Measurements from ENCODE around the gene MAP2K2.
"Not testable (repeated sequence)": the region's sequence is repeated elsewhere in the genome, so short reads cannot be mapped to it uniquely, and the experiment has no call there.

The MAP2K2 gene

GRCh38 chr19:4129050-4129449 is 5.1 kb upstream of the MAP2K2 start:
- DNase-seq, result not testable (repeated sequence)

GRCh38 chr19:4127322-4127721 is 3.4 kb upstream of the MAP2K2 start:
- not testable (repeated sequence) for DNase-seq

- no peak for DNase-seq
These were observed 716 bp upstream of the MAP2K2 start for GRCh38 chr19:4124638-4125037.

GRCh38 chr19:4122480-4122879 is 1.4 kb downstream of the MAP2K2 start:
- no peak for DNase-seq

- DNase-seq, result no peak
These were observed 2.1 kb downstream of the MAP2K2 start for GRCh38 chr19:4121815-4122214.

- no peak for DNase-seq
These were observed 2.7 kb downstream of the MAP2K2 start for GRCh38 chr19:4121273-4121612.

GRCh38 chr19:4120559-4121272 is 3.2 kb downstream of the MAP2K2 start:
- DNase-seq, result no peak

GRCh38 chr19:4119763-4120162 is 4.2 kb downstream of the MAP2K2 start:
- DNase-seq, result no peak

- no peak for DNase-seq
These were observed 8.0 kb downstream of the MAP2K2 start for GRCh38 chr19:4115818-4116385.

GRCh38 chr19:4115050-4115817 is 8.7 kb downstream of the MAP2K2 start:
- DNase-seq, result no peak

GRCh38 chr19:4114181-4114580 is 9.7 kb downstream of the MAP2K2 start:
- DNase-seq, result no peak

GRCh38 chr19:4113398-4114088 is 10.4 kb downstream of the MAP2K2 start:
- no peak for DNase-seq

- DNase-seq, result no peak
These were observed 11.6 kb downstream of the MAP2K2 start for GRCh38 chr19:4112367-4112766.

GRCh38 chr19:4109626-4109945 is 14.3 kb downstream of the MAP2K2 start:
- DNase-seq, result no peak

- DNase-seq, result no peak
These were observed 14.9 kb downstream of the MAP2K2 start for GRCh38 chr19:4108767-4109625.

GRCh38 chr19:4103080-4103433 is 20.9 kb downstream of the MAP2K2 start:
- no peak for DNase-seq

GRCh38 chr19:4102339-4103079 is 21.4 kb downstream of the MAP2K2 start:
- no peak for DNase-seq

GRCh38 chr19:4101496-4101770 is 22.5 kb downstream of the MAP2K2 start:
- no peak for DNase-seq

- DNase-seq, result no peak
These were observed 23.1 kb downstream of the MAP2K2 start for GRCh38 chr19:4100647-4101495.

GRCh38 chr19:4099041-4099764 is 24.7 kb downstream of the MAP2K2 start:
- no peak for DNase-seq

- DNase-seq, result no peak
These were observed 25.4 kb downstream of the MAP2K2 start for GRCh38 chr19:4098493-4098892.

Data from NCI-H1417 treated with DMSO at 0.1 percent for 48 hours (cell line).